H1 (cell line): ENCODE data around the gene RASAL2. TPM values are rescaled to one million over a fixed set of nuclear protein-coding genes. Genes with fewer than 3 reads are reported as not detected.
A peak's percentile ranks its signal among the peaks of the same experiment; 100 is the strongest.

ENCODE experiments used
- CTCF ChIA-PET: fragments of 300-600 bp; sonication (Branson Sonifier 250); formaldehyde crosslinking; loops from one replicate; lab custom pipeline; 2021; ENCODE audit not compliant: partially characterized antibody; lab: Charles Lee
- POLR2A ChIA-PET: fragments of 300-600 bp; sonication (Branson Sonifier 250); formaldehyde crosslinking; loops from one replicate; lab custom pipeline; 2021; ENCODE audit warnings: inconsistent platforms; ENCODE audit not compliant: partially characterized antibody; lab: Charles Lee
- DNase-seq, 2 experiments: peaks; one replicate each; pipeline versions ENCODE4 v3.0.0 to v3.0.0-alpha.2; 2010 to 2022; ENCODE audit warnings: low spot score in 2 of 2, low read depth in 1 of 2, mixed read lengths in 1 of 2
- FAIRE-seq: peaks from 2 replicates; lab custom pipeline; 2011; peaks lifted over from hg19 to GRCh38; lab: Jason Lieb, UNC
- H2AFZ ChIP-seq: 2 replicates; pipeline ENCODE4 v1.8.1; 2012; ENCODE audit warnings: low read length, inconsistent platforms
- H2AK5ac ChIP-seq: 2 replicates; pipeline ENCODE4 v1.6.1; 2013; ENCODE audit warnings: low read depth, low read length
- H2BK120ac ChIP-seq: replicated peaks from 2 replicates; pipeline ENCODE3; 2013; ENCODE audit warnings: low read depth, low read length, inconsistent platforms
- H2BK12ac ChIP-seq: 2 replicates; pipeline ENCODE4 v1.6.1; 2013; ENCODE audit warnings: low read depth, low read length
- H2BK15ac ChIP-seq: 2 replicates; pipeline ENCODE4 v1.6.1; 2013; ENCODE audit warnings: low read length
- H2BK20ac ChIP-seq: 2 replicates; pipeline ENCODE4 v1.6.1; 2013; ENCODE audit warnings: low read length
- H2BK5ac ChIP-seq: 2 replicates; pipeline ENCODE4 v1.6.1; 2013; ENCODE audit warnings: low read depth, low read length
- H3K14ac ChIP-seq: 2 replicates; pipeline ENCODE4 v1.6.1; 2013; ENCODE audit warnings: inconsistent platforms; ENCODE audit not compliant: insufficient read length
- H3K18ac ChIP-seq: 2 replicates; pipeline ENCODE4 v1.6.1; 2013; ENCODE audit warnings: low read length; ENCODE audit errors: extremely low read depth
- H3K23ac ChIP-seq: 2 replicates; pipeline ENCODE4 v1.6.1; 2013; ENCODE audit warnings: inconsistent platforms; ENCODE audit not compliant: insufficient read length
- H3K23me2 ChIP-seq: 2 replicates; pipeline ENCODE4 v1.6.1; 2013; ENCODE audit warnings: low read depth, low read length
- H3K27ac ChIP-seq: 2 replicates; pipeline ENCODE4 v1.6.1; 2011; ENCODE audit warnings: low read depth, low read length, inconsistent platforms
- H3K27me3 ChIP-seq, 4 experiments: replicated peaks in 1 of 4; 1 replicate in 1 of 4; 2 replicates in 3 of 4; pipeline versions ENCODE4 v1.6.1 to v1.8.1; 2011 to 2013; ENCODE audit warnings: low read length in 3 of 4, mild to moderate bottlenecking in 3 of 4, inconsistent platforms in 2 of 4, mixed read lengths in 2 of 4, moderate library complexity in 1 of 4; ENCODE audit not compliant: control insufficient read depth in 3 of 4, insufficient read depth in 3 of 4; ENCODE audit errors: extremely low read depth in 1 of 4
- H3K36me3 ChIP-seq, 4 experiments: 2 replicates each; pipeline versions ENCODE4 v1.6.1 to v1.8.1; 2011 to 2013; ENCODE audit warnings: mild to moderate bottlenecking in 4 of 4, low read length in 3 of 4, moderate library complexity in 2 of 4, control low read depth in 1 of 4, inconsistent platforms in 1 of 4; ENCODE audit not compliant: insufficient read depth in 4 of 4, control insufficient read depth in 2 of 4
- H3K4ac ChIP-seq: replicated peaks from 2 replicates; pipeline ENCODE3; 2013; ENCODE audit warnings: low read length, low read depth, mixed read lengths, inconsistent platforms; ENCODE audit not compliant: insufficient read length
- H3K4me1 ChIP-seq, 4 experiments: replicated peaks in 1 of 4; 1 replicate in 1 of 4; 2 replicates in 3 of 4; pipeline versions ENCODE4 v1.6.1 to v1.8.1; 2011 to 2013; ENCODE audit warnings: low read length in 3 of 4, inconsistent platforms in 2 of 4, mixed read lengths in 1 of 4; ENCODE audit not compliant: insufficient read depth in 4 of 4, control insufficient read depth in 3 of 4
- H3K4me2 ChIP-seq, 2 experiments: 2 replicates each; pipeline versions ENCODE4 v1.6.1 to v1.8.1; 2011 to 2013; ENCODE audit warnings: low read depth in 2 of 2, low read length in 2 of 2, control low read depth in 1 of 2, inconsistent platforms in 1 of 2, mild to moderate bottlenecking in 1 of 2; ENCODE audit not compliant: insufficient read depth in 1 of 2
- H3K4me3 ChIP-seq, 4 experiments: fragments of 200-600, 300-600 bp in 1 of 4; sonication (generic), shearing (Covaris generic), sonication (Bioruptor Twin) in 1 of 4; 2 replicates each; pipeline versions ENCODE4 v1.5.1 to v1.8.1; 2011 to 2016; ENCODE audit warnings: low read length in 4 of 4, low read depth in 3 of 4, control low read depth in 2 of 4, inconsistent platforms in 2 of 4, mild to moderate bottlenecking in 2 of 4, mixed read lengths in 1 of 4, moderate library complexity in 1 of 4; ENCODE audit not compliant: insufficient read depth in 2 of 4; ENCODE audit errors: extremely low read depth in 1 of 4
- H3K56ac ChIP-seq: replicated peaks from 2 replicates; pipeline ENCODE3; 2013; ENCODE audit warnings: low read depth, mild to moderate bottlenecking, mixed read lengths, low read length, inconsistent platforms; ENCODE audit not compliant: insufficient read length
- H3K79me1 ChIP-seq: 2 replicates; pipeline ENCODE4 v1.6.1; 2013; ENCODE audit warnings: low read depth, low read length, control low read depth
- H3K79me2 ChIP-seq, 2 experiments: 2 replicates each; pipeline versions ENCODE4 v1.6.1 to v1.8.1; 2012 to 2013; ENCODE audit warnings: low read length in 2 of 2, mild to moderate bottlenecking in 2 of 2, inconsistent platforms in 1 of 2; ENCODE audit not compliant: insufficient read depth in 2 of 2, control insufficient read depth in 1 of 2
- H3K9ac ChIP-seq, 4 experiments: replicated peaks in 1 of 4; 1 replicate in 1 of 4; 2 replicates in 3 of 4; pipeline versions ENCODE4 v1.6.1 to v1.8.1; 2011 to 2013; ENCODE audit warnings: low read depth in 3 of 4, low read length in 3 of 4, control low read depth in 2 of 4, mild to moderate bottlenecking in 2 of 4, moderate library complexity in 2 of 4, inconsistent platforms in 1 of 4; ENCODE audit errors: extremely low read depth in 1 of 4
- H3K9me3 ChIP-seq, 2 experiments: 2 replicates each; pipeline versions ENCODE4 v1.6.1 to v1.8.1; 2012 to 2013; ENCODE audit warnings: mild to moderate bottlenecking in 2 of 2, moderate library complexity in 2 of 2, control low read depth in 1 of 2, inconsistent platforms in 1 of 2, low read depth in 1 of 2, low read length in 1 of 2, mixed read lengths in 1 of 2; ENCODE audit not compliant: insufficient read depth in 2 of 2
- H4K20me1 ChIP-seq, 2 experiments: replicated peaks in 1 of 2; 2 replicates each; pipeline versions ENCODE3 to v1.8.1; 2011 to 2013; ENCODE audit warnings: inconsistent platforms in 2 of 2, low read length in 2 of 2, mild to moderate bottlenecking in 1 of 2; ENCODE audit not compliant: insufficient read depth in 2 of 2, control insufficient read depth in 1 of 2
- H4K5ac ChIP-seq: 2 replicates; pipeline ENCODE4 v1.6.1; 2013; ENCODE audit warnings: low read length, low read depth, mixed read lengths, inconsistent platforms; ENCODE audit not compliant: insufficient read length
- H4K8ac ChIP-seq: 2 replicates; pipeline ENCODE4 v1.8.0; 2013; ENCODE audit warnings: mild to moderate bottlenecking, moderate library complexity, low read length, inconsistent platforms; ENCODE audit not compliant: insufficient read depth; ENCODE audit errors: extremely low read depth
- H4K91ac ChIP-seq: replicated peaks from 2 replicates; pipeline ENCODE3; 2013; ENCODE audit warnings: low read length, mixed read lengths, inconsistent platforms; ENCODE audit not compliant: insufficient read length
- CREB1 ChIP-seq: IDR thresholded peaks from 2 replicates; pipeline ENCODE4 v1.6.1; 2012; ENCODE audit warnings: inconsistent platforms
- CTCF ChIP-seq, 3 experiments: IDR thresholded peaks; 1 replicate in 2 of 3; 2 replicates in 1 of 3; pipeline versions ENCODE4 v1.5.1 to v1.6.1; 2011; ENCODE audit warnings: low read length in 3 of 3, mild to moderate bottlenecking in 3 of 3, inconsistent platforms in 2 of 3, low read depth in 1 of 3, moderate library complexity in 1 of 3; ENCODE audit not compliant: insufficient read depth in 1 of 3; ENCODE audit errors: control extremely low read depth in 1 of 3
- JUN ChIP-seq: IDR thresholded peaks from 2 replicates; pipeline ENCODE4 v1.6.1; 2011; ENCODE audit warnings: low read depth, mild to moderate bottlenecking, improper control_type of control experiment, low read length
- JUND ChIP-seq: IDR thresholded peaks from 2 replicates; pipeline ENCODE4 v1.6.1; 2011; ENCODE audit warnings: mild to moderate bottlenecking, improper control_type of control experiment, low read length
- NRF1 ChIP-seq: IDR thresholded peaks from 2 replicates; pipeline ENCODE4 v1.6.1; 2011; ENCODE audit warnings: mild to moderate bottlenecking, low read depth, low read length, improper control_type of control experiment
- RNF2 ChIP-seq: fragments of 200-900, 300-1000 bp; sonication (generic); IDR thresholded peaks from 2 replicates; pipeline ENCODE4 v1.7.1; 2016; ENCODE audit warnings: borderline replicate concordance, low read depth, mild to moderate bottlenecking, antibody characterized with exemption, low read length; ENCODE audit not compliant: poor library complexity, severe bottlenecking; ENCODE audit errors: missing control alignments
- SIN3A ChIP-seq, 2 experiments: IDR thresholded peaks in 1 of 2; conservative IDR thresholded peaks in 1 of 2; 2 replicates each; pipeline ENCODE4 v1.6.1; 2011 to 2012; ENCODE audit warnings: low read length in 2 of 2, improper control_type of control experiment in 1 of 2, low read depth in 1 of 2, mild to moderate bottlenecking in 1 of 2
- SIX5 ChIP-seq: IDR thresholded peaks from 2 replicates; pipeline ENCODE4 v1.6.1; 2011; ENCODE audit warnings: mild to moderate bottlenecking, low read depth, low read length
- SP2 ChIP-seq: IDR thresholded peaks from 2 replicates; pipeline ENCODE4 v1.6.1; 2012; ENCODE audit warnings: mild to moderate bottlenecking, low read length, inconsistent platforms
- TEAD4 ChIP-seq: IDR thresholded peaks from 2 replicates; pipeline ENCODE4 v1.6.1; 2012; ENCODE audit warnings: low read depth, low read length, inconsistent platforms, mixed read lengths
- WGBS, 2 experiments: shearing (Covaris generic) in 1 of 2; methylation state at CpG; one replicate each; pipeline versions ENCODE4 v1.1.6 to v1.1.7; 2013 to 2015; ENCODE audit warnings: low lambda C conversion rate in 2 of 2, mixed read lengths in 2 of 2, inconsistent platforms in 1 of 2, low coverage in 1 of 2, missing lambda C conversion rate in 1 of 2; ENCODE audit not compliant: insufficient replicate concordance in 2 of 2, insufficient coverage in 1 of 2, insufficient read length in 1 of 2; ENCODE audit errors: extremely low coverage in 1 of 2, missing lambda C conversion rate in 1 of 2; 5-methylcytosine and 5-hydroxymethylcytosine counted together
- polyA plus RNA-seq, 7 experiments: library from polyadenylated mRNA; depleted of rRNA in 3 of 7; stranded (reverse) in 5 of 7; unstranded in 2 of 7; fragments of >200 nt in 5 of 7; fragments of 200-250 nt in 2 of 7; gene quantifications; 1 replicate in 5 of 7; 2 replicates in 1 of 7; 4 replicates in 1 of 7; pipeline versions ENCODE4 v1.2.1 to v1.2.3, GENCODE V29; 2011 to 2013; ENCODE audit warnings: missing spikeins in 2 of 7, mixed read lengths in 2 of 7
- total RNA-seq: library from RNA; stranded (reverse); fragmentation: NEBNext Ultra II Directional; extraction: Animal tissue kit (Norgen Biotek cat#: 25700); gene quantifications from 2 replicates; pipeline ENCODE4 v1.2.1, GENCODE V29; 2021

RASAL2 gene
- total and polyA plus RNA-seq, 2 of the 8 experiments (the other 6 are each of a cell fraction or from before 2014, with no cell fraction given) = 15.9 to 32.5 TPM

- TF ChIP-seq JUND = no peak
- TF ChIP-seq JUN = no peak
- no peak for TF ChIP-seq SP2
- TF ChIP-seq RNF2 = no peak
- no peak for TF ChIP-seq NRF1
- no peak for TF ChIP-seq TEAD4
- TF ChIP-seq SIX5 = no peak
- no peak for TF ChIP-seq CTCF (IDR thresholded peaks at IDR 0.05; ENCODE audit: control extremely low read depth in 1 of 3, insufficient read depth in 1 of 3, low read depth in 1 of 3, low read length in 3 of 3)
- TF ChIP-seq CREB1 = no peak
- TF ChIP-seq SIN3A (conservative IDR thresholded peaks at IDR 0.05 in 1 of 2, IDR thresholded peaks at IDR 0.05 in 1 of 2; ENCODE audit: low read depth in 1 of 2, low read length in 2 of 2) = no peak
- H2BK15ac ChIP-seq = 0 out of 2 replicates have a peak overlapping the region, but pooled peaks have one; percentile 19
- H3K9me3 ChIP-seq = no peaks in the 10 kb centered on the region
- H2AFZ ChIP-seq = no peak overlapping the region
- H2BK20ac ChIP-seq = no peak overlapping the region
- FAIRE-seq = no peak
- H2BK5ac ChIP-seq = no peak overlapping the region
- no peaks in the 10 kb centered on the region for H3K79me1 ChIP-seq
- H4K5ac ChIP-seq = no peak overlapping the region
- H3K36me3 ChIP-seq = no peaks in the 10 kb centered on the region
- no peak overlapping the region for H3K27ac ChIP-seq
- no peaks in the 10 kb centered on the region for H3K79me2 ChIP-seq
- H2BK12ac ChIP-seq = no peak overlapping the region
- H4K91ac ChIP-seq = peak overlapping the region; percentile 25
- H3K14ac ChIP-seq = no peak overlapping the region
- H3K27me3 ChIP-seq = no peaks in the 10 kb centered on the region
- H3K23me2 ChIP-seq = no peaks in the 10 kb centered on the region
- H3K18ac ChIP-seq = no peak overlapping the region
- no peak for DNase-seq
- ChIA-PET CTCF (interaction anchor here (1.2 to 1.9 kb wide), 2 partner anchors 33 to 222 kb away, joined by 3 to 6 read pairs; no protein-coding TSS in a partner anchor), POLR2A (interaction anchor here (1.0 kb wide), 1 partner anchor 29 kb away, joined by 3 read pairs; the partner anchor contains the start of gene RASAL2)
- H3K23ac ChIP-seq = no peak overlapping the region
- no peak overlapping the region for H4K8ac ChIP-seq
- H3K56ac ChIP-seq = no peak overlapping the region
- H3K4me1 ChIP-seq = peaks cover 2 to 16% (median 8%) of the 10 kb centered on the region in 4 experiments; a peak in 6 of 7 replicates
- no peak overlapping the region for H2AK5ac ChIP-seq
- no peak overlapping the region for H3K4me3 ChIP-seq
- H4K20me1 ChIP-seq = no peaks in the 10 kb centered on the region
- H3K9ac ChIP-seq = no peak overlapping the region
- H3K4me2 ChIP-seq = no peak overlapping the region
- H3K4ac ChIP-seq = no peak overlapping the region
- no peak overlapping the region for H2BK120ac ChIP-seq
- WGBS, 2 experiments = 91% methylated on average over 8 of the region's 8 CpGs; no CpG with 5 or more reads in 1 of the 2 experiments
Measured at GRCh38 chr1:178064191-178064821, 29.6 kb upstream of the RASAL2 start.
